Jurkat, Clone E6-1 (cell line): ENCODE measurements around the gene NELL2.

ENCODE experiments used
- DNase-seq: peaks from one replicate; pipeline ENCODE4 v3.0.0-alpha.2; 2011; ENCODE audit warnings: low read depth, low spot score
- H3K4me3 ChIP-seq: 2 replicates; pipeline ENCODE4 v1.5.1; 2011; ENCODE audit warnings: mild to moderate bottlenecking, low read length, control low read depth, moderate library complexity

Gene NELL2

GRCh38 chr12:44519931-44520330 is 356.2 kb downstream of the NELL2 start:
- DNase-seq = no peak

GRCh38 chr12:44511289-44511688 is 364.8 kb downstream of the NELL2 start:
- DNase-seq = no peak
- no peak overlapping the region for H3K4me3 ChIP-seq

More at GRCh38 chr12:44519931-44520330, 356.2 kb downstream of the NELL2 start:
- no peak overlapping the region for H3K4me3 ChIP-seq

- H3K4me3 ChIP-seq = no peak overlapping the region
- no peak for DNase-seq
Observed at GRCh38 chr12:44510510-44510909, 365.6 kb downstream of the NELL2 start.

GRCh38 chr12:44510076-44510475 is 366.0 kb downstream of the NELL2 start:
- DNase-seq = no peak
- H3K4me3 ChIP-seq = no peak overlapping the region

GRCh38 chr12:44509471-44509870 is 366.6 kb downstream of the NELL2 start:
- no peak overlapping the region for H3K4me3 ChIP-seq
- DNase-seq = no peak

- H3K4me3 ChIP-seq = no peak overlapping the region
- DNase-seq = no peak
Observed at GRCh38 chr12:44507461-44507860, 368.7 kb downstream of the NELL2 start.

- no peak overlapping the region for H3K4me3 ChIP-seq
- no peak for DNase-seq
Observed at GRCh38 chr12:44504799-44505198, 371.3 kb downstream of the NELL2 start.

- H3K4me3 ChIP-seq = no peak overlapping the region
- DNase-seq = no peak
Observed at GRCh38 chr12:44503329-44503728, 372.8 kb downstream of the NELL2 start.

GRCh38 chr12:44502681-44503080 is 373.4 kb downstream of the NELL2 start:
- DNase-seq = no peak
- H3K4me3 ChIP-seq = no peak overlapping the region

- no peak for DNase-seq
- H3K4me3 ChIP-seq = no peak overlapping the region
Observed at GRCh38 chr12:44500423-44500822, 375.7 kb downstream of the NELL2 start.

GRCh38 chr12:44497044-44497443 is 379.1 kb downstream of the NELL2 start:
- no peak overlapping the region for H3K4me3 ChIP-seq
- DNase-seq = no peak

- DNase-seq = no peak
- no peak overlapping the region for H3K4me3 ChIP-seq
Observed at GRCh38 chr12:44490181-44490580, 385.9 kb downstream of the NELL2 start.

- H3K4me3 ChIP-seq = no peak overlapping the region
- DNase-seq = no peak
Observed at GRCh38 chr12:44488180-44488579, 387.9 kb downstream of the NELL2 start.

GRCh38 chr12:44484862-44485261 is 391.3 kb downstream of the NELL2 start:
- H3K4me3 ChIP-seq = no peak overlapping the region
- no peak for DNase-seq

GRCh38 chr12:44477331-44477980 is 398.7 kb downstream of the NELL2 start:
- DNase-seq = no peak
- no peak overlapping the region for H3K4me3 ChIP-seq

GRCh38 chr12:44476683-44477082 is 399.4 kb downstream of the NELL2 start:
- no peak overlapping the region for H3K4me3 ChIP-seq
- no peak for DNase-seq

GRCh38 chr12:44465139-44465538 is 411.0 kb downstream of the NELL2 start:
- no peak overlapping the region for H3K4me3 ChIP-seq
- no peak for DNase-seq

GRCh38 chr12:44464180-44464579 is 411.9 kb downstream of the NELL2 start:
- H3K4me3 ChIP-seq = no peak overlapping the region
- DNase-seq = no peak

- no peak for DNase-seq
- H3K4me3 ChIP-seq = no peak overlapping the region
Observed at GRCh38 chr12:44462729-44463128, 413.4 kb downstream of the NELL2 start.

GRCh38 chr12:44460261-44460660 is 415.9 kb downstream of the NELL2 start:
- no peak overlapping the region for H3K4me3 ChIP-seq
- no peak for DNase-seq

- H3K4me3 ChIP-seq = no peak overlapping the region
- no peak for DNase-seq
Observed at GRCh38 chr12:44459569-44459968, 416.5 kb downstream of the NELL2 start.
